HG02970 (cell line): ENCODE results near the gene RBM38.
"Not testable (repeated sequence)": the region's sequence is repeated elsewhere in the genome, so short reads cannot be mapped to it uniquely, and the experiment has no call there.

Experiments
- ATAC-seq: cut with Tn5 transposase; IDR thresholded peaks from one replicate; pipeline ENCODE4 v1.9.1; 2021; ENCODE audit warnings: mild to moderate bottlenecking, moderate library complexity, moderate number of reproducible peaks; ENCODE audit not compliant: unreplicated experiment, low FRiP score

RBM38 gene

GRCh38 chr20:57416296-57417022, 25.3 kb downstream of the RBM38 start:
- ATAC-seq, result no peak

- no peak for ATAC-seq
Observed at GRCh38 chr20:57417051-57417689, 26.0 kb downstream of the RBM38 start.

DNA sequence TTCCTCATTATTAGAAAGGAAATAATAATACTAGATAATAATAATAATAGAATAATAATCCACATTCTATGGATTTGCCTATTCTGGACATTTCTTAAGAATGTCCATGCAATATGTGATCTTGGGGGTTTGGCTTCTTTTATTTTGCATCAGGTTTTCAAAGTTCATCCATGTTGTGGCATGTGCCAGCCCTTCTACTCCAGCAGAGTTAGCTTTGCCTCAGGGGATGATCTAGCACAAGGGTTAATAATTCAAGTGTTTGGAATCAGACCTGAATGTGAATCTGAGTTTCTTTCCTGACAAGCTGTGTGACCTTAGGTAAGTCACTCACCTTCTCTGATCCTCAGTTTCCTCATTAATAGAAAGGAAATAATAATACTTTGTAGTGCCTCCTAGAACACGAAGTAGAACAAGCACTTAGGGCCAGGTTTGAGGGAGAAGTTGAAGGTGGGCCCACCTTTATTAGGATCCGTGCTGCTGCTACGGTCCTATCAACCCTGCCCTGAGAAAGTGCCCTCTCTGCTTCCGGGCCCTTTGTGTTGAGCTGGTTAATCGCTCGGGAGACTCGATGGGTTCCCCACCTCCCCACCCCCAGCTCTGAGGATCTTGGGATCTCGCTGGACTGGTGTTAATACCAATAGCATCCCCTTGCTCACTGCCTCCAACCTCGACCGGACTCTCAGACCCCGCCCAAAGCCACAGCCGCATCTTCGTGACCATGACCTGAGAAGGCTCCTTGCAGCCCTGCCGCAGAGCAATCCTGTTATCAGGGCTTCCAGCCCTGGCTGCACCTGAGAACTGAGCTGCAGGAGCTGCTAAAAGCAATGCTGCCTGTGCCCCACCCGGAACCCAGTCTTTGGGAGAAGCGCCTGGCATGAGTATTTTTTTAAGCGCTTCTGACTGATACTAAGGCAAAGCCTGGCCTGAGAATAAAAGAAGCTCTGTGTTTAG, 26.9 kb downstream of the RBM38 start:
- no peak for ATAC-seq

- ATAC-seq, result not testable (repeated sequence)
Observed at GRCh38 chr20:57419479-57419878, 28.3 kb downstream of the RBM38 start.

GRCh38 chr20:57420571-57421252, 29.5 kb downstream of the RBM38 start:
- no peak for ATAC-seq

- no peak for ATAC-seq
Observed at GRCh38 chr20:57421253-57422220, 30.3 kb downstream of the RBM38 start.

- no peak for ATAC-seq
Observed at GRCh38 chr20:57422254-57422653, 31.1 kb downstream of the RBM38 start.

DNA sequence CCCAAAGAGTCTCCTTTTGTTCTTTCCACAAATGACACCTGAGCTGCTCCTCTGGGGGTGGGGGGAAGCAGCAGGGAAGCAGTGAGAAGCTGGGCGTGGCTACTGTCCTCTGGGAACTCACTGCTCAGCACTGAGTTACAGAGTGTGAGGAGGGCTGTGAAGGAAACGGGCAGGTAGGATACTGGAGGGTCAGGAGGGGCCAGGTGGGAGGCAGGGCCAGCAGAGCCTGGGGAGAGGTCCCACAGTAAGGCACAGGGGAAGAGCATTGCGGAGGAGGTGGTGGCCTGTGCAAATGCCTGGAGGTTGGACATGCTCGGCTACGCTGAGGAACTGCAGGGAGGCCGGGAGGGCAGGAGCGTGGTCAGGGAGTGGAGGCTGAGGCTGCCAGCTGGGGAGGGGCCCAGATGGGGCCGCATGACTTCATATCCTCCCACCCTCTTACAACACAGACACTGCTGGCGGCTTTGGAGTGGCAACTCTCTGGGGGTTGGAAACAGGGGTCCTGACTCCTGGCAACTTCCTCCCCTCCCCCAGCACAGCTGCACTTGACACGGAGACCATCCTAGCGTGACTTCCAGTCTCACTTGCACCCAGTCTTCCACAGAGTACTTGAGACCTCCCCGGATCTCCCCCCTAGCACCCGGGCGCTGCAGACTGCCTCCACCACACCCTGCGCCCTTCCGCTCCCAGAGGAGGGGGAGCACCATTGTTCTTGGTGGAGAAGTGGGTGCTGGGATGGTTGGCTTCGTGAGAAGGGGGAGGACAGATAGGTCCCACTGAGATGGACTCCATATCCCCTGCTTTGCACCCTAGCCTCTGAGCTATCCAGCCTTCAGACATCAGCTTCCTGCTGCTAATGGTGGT, 34.2 kb downstream of the RBM38 start:
- no peak for ATAC-seq

GRCh38 chr20:57426271-57426689, 35.1 kb downstream of the RBM38 start:
- ATAC-seq, result no peak

DNA sequence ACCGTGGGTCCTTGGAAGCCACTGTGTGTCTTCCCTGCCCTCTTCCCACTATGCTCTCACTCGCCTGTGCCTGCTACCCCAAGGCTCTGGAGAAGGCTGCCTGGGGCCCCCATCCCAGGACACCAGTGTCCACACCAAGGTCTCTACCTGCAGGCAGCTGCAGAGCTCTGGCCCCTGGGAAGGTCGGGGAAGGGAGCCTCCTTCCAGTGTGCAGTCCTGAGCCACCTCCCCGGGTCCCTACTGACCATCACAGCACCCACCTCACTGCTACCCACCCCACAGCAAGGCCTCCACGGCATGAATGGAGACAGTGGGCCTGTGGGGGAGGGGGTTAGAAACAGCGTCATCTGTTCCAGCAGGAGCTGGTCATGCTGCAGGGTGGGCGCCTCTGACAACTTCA, 35.6 kb downstream of the RBM38 start:
- no peak for ATAC-seq

- ATAC-seq, result no peak
Observed at GRCh38 chr20:57428324-57429158, 37.3 kb downstream of the RBM38 start.

DNA sequence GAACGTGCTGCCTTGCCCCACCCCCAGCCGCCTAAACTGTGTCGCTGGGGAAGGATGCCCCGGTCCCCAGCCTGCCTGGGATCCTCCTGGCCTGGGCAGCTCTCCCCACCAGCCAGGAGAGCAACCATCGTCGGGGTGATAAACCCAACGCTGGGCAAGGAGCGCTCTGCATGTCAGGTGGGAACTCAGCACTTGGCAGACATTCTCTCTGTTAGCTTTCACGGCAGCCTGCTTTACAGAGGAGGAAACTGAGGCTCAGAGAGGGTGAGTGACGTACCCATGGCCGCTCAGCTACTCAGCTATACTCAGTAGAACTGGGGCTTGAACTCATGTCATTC, 37.9 kb downstream of the RBM38 start:
- ATAC-seq, result no peak

- ATAC-seq, result no peak
Observed at GRCh38 chr20:57429580-57430200, 38.5 kb downstream of the RBM38 start.

DNA sequence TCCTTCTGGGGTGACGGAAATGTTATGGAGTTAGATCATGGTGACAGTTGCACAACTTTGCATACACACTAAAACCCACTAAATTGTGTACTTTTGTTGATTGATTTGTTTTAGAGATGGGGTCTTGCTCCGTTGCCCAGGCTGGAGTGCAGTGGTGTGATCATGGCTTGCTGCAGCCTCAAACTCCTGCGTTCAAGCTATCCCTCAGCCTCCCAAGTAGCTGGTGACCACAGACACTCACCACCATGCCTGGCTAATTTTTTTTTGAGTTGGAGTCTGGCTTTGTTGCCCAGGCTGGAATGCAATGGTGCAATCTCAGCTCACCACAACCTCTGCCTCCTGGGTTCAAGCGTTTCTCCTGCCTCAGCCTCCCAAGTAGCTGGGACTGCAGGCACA, 39.0 kb downstream of the RBM38 start:
- not testable (repeated sequence) for ATAC-seq

GRCh38 chr20:57431539-57431835, 40.3 kb downstream of the RBM38 start:
- no peak for ATAC-seq

DNA sequence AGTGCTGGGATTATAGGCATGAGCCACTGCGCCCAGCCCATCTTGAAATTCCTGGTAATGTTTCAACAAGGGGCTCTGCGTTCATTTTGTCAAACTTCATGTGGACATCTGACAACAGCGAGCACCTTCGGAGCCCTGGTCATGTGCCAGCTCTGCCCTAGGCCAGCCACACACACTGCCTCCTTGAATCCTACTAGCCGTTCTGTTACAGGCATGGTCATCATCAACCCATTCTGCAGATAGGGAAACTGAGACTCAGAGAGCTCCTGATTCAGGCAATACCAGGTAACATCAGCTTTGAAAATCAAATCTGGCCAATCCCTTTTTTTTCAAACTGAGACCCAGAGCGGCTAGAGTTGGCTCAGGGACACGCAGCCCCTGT, 41.3 kb downstream of the RBM38 start:
- ATAC-seq, result no peak

GRCh38 chr20:57432862-57433491, 41.8 kb downstream of the RBM38 start:
- peak; percentile 66 for ATAC-seq
